Measurements from ENCODE around the gene BRD4.

The BRD4 gene

GRCh38 chr19:15222738-15223648 is 109.3 kb downstream of the BRD4 start:
- DNase-seq, result peak; percentile 84

GRCh38 chr19:15220833-15221232 is 111.5 kb downstream of the BRD4 start:
- DNase-seq, result no peak

GRCh38 chr19:15218501-15218900 is 113.8 kb downstream of the BRD4 start:
- DNase-seq, result no peak

- DNase-seq, result no peak
These were observed 116.0 kb downstream of the BRD4 start for GRCh38 chr19:15216363-15216762.

GRCh38 chr19:15213715-15214381 is 118.5 kb downstream of the BRD4 start:
- no peak for DNase-seq

- DNase-seq, result no peak
These were observed 119.6 kb downstream of the BRD4 start for GRCh38 chr19:15212711-15213110.

GRCh38 chr19:15210323-15210781 is 122.0 kb downstream of the BRD4 start:
- DNase-seq, result no peak

GRCh38 chr19:15201374-15202023 is 130.8 kb downstream of the BRD4 start:
- DNase-seq, result no peak

GRCh38 chr19:15200553-15201364 is 131.6 kb downstream of the BRD4 start, which contains the start of gene NOTCH3:
Gene NOTCH3 (minus strand): TSS chr19:15200995. CDS start chr19:15200905, 90 bp downstream.
- DNase-seq, result no peak

GRCh38 chr19:15199661-15200552 is 132.4 kb downstream of the BRD4 start:
- DNase-seq, result no peak

- DNase-seq, result no peak
These were observed 133.2 kb downstream of the BRD4 start for GRCh38 chr19:15198951-15199660.

- no peak for DNase-seq
These were observed 134.4 kb downstream of the BRD4 start for GRCh38 chr19:15197942-15198341.

- DNase-seq, result no peak
These were observed 134.9 kb downstream of the BRD4 start for GRCh38 chr19:15197275-15197941.

GRCh38 chr19:15196360-15197005 is 135.9 kb downstream of the BRD4 start:
- DNase-seq, result no peak

- DNase-seq, result no peak
These were observed 136.7 kb downstream of the BRD4 start for GRCh38 chr19:15195371-15196334.

- no peak for DNase-seq
These were observed 137.4 kb downstream of the BRD4 start for GRCh38 chr19:15194938-15195337.

- no peak for DNase-seq
These were observed 140.4 kb downstream of the BRD4 start for GRCh38 chr19:15191982-15192381.

GRCh38 chr19:15191514-15191913 is 140.8 kb downstream of the BRD4 start:
- no peak for DNase-seq
